ENCODE measurements around the gene FARS2.

Gene FARS2

GRCh38 chr6:5325173-5325572, 63.9 kb downstream of the FARS2 start:
- DNase-seq (ENCODE audit: low read depth) = no peak

GRCh38 chr6:5326022-5326641, 64.8 kb downstream of the FARS2 start:
- DNase-seq (ENCODE audit: low read depth) = no peak

GRCh38 chr6:5328800-5329199, 67.5 kb downstream of the FARS2 start:
- DNase-seq (ENCODE audit: low read depth) = no peak

GRCh38 chr6:5331845-5332442, 70.6 kb downstream of the FARS2 start:
- DNase-seq (ENCODE audit: low read depth) = no peak

- DNase-seq (ENCODE audit: low read depth) = no peak
Measured at GRCh38 chr6:5333658-5334057, 72.3 kb downstream of the FARS2 start.

GRCh38 chr6:5334341-5334740, 73.0 kb downstream of the FARS2 start:
- DNase-seq (ENCODE audit: low read depth) = no peak

GRCh38 chr6:5335020-5335419, 73.7 kb downstream of the FARS2 start:
- no peak for DNase-seq (ENCODE audit: low read depth)

- DNase-seq (ENCODE audit: low read depth) = no peak
Measured at GRCh38 chr6:5337573-5337972, 76.3 kb downstream of the FARS2 start.

- DNase-seq (ENCODE audit: low read depth) = no peak
Measured at GRCh38 chr6:5338177-5338960, 77.1 kb downstream of the FARS2 start.

GRCh38 chr6:5339786-5340185, 78.5 kb downstream of the FARS2 start:
- DNase-seq (ENCODE audit: low read depth) = no peak

- DNase-seq (ENCODE audit: low read depth) = no peak
Measured at GRCh38 chr6:5341845-5342244, 80.5 kb downstream of the FARS2 start.

- DNase-seq (ENCODE audit: low read depth) = no peak
Measured at GRCh38 chr6:5343998-5344397, 82.7 kb downstream of the FARS2 start.

- DNase-seq (ENCODE audit: low read depth) = no peak
Measured at GRCh38 chr6:5345324-5345723, 84.0 kb downstream of the FARS2 start.

GRCh38 chr6:5351552-5352210, 90.4 kb downstream of the FARS2 start:
- no peak for DNase-seq (ENCODE audit: low read depth)

GRCh38 chr6:5353971-5354370, 92.7 kb downstream of the FARS2 start:
- DNase-seq (ENCODE audit: low read depth) = no peak

GRCh38 chr6:5357486-5357885, 96.2 kb downstream of the FARS2 start:
- no peak for DNase-seq (ENCODE audit: low read depth)

GRCh38 chr6:5359417-5359816, 98.1 kb downstream of the FARS2 start:
- no peak for DNase-seq (ENCODE audit: low read depth)

GRCh38 chr6:5361396-5361795, 100.1 kb downstream of the FARS2 start:
- DNase-seq (ENCODE audit: low read depth) = no peak

GRCh38 chr6:5365436-5366195, 104.3 kb downstream of the FARS2 start:
- DNase-seq (ENCODE audit: low read depth) = no peak

GRCh38 chr6:5366941-5367340, 105.6 kb downstream of the FARS2 start:
- no peak for DNase-seq (ENCODE audit: low read depth)

GRCh38 chr6:5367510-5367909, 106.2 kb downstream of the FARS2 start:
- DNase-seq (ENCODE audit: low read depth) = no peak

GRCh38 chr6:5373430-5373829, 112.1 kb downstream of the FARS2 start:
- no peak for DNase-seq (ENCODE audit: low read depth)
